HepG2 (cell line): ENCODE results near the gene NPPB. TPM values are rescaled to one million over a fixed set of nuclear protein-coding genes. Genes with fewer than 3 reads are reported as not detected.

Experiments
- ATAC-seq: fragments of 200-7000 bp; cut with Tn5 transposase; 3 replicates; pipeline ENCODE4 v1.9.1; 2020; ENCODE audit warnings: mild to moderate bottlenecking, moderate library complexity
- BruUV-seq: library from RNA; stranded (reverse); fragments of 400-500 nt; replicated peaks from 2 replicates; lab custom pipeline; 2021; lab: Mats Ljungman, UMichigan
- CTCF ChIA-PET: fragments of 300-600 bp; formaldehyde crosslinking; extraction: SDS; loops from one replicate; lab custom pipeline; 2021; ENCODE audit warnings: low total read pairs, inconsistent platforms, low intra/inter-chr PET ratio; lab: Yijun Ruan, JAX
- POLR2A ChIA-PET: fragments of 350-600 bp; sonication (Branson Sonifier 250); formaldehyde crosslinking; loops from one replicate; lab custom pipeline; 2020; ENCODE audit warnings: antibody characterized with exemption, inconsistent platforms; lab: Yijun Ruan, JAX
- DNase-seq: peaks from one replicate; pipeline ENCODE4 v3.0.0-alpha.2; 2015; ENCODE audit warnings: low spot score
- FAIRE-seq: peaks from 3 replicates; lab custom pipeline; 2011; peaks lifted over from hg19 to GRCh38; lab: Jason Lieb, UNC
- H2AFZ ChIP-seq: one replicate; pipeline ENCODE4 v1.6.1; 2011; ENCODE audit warnings: low read length, inconsistent platforms
- H3K27ac ChIP-seq: fragments of 300-600 bp; 3 replicates; pipeline ENCODE4 v1.8.0; 2011; ENCODE audit warnings: mixed run types, mild to moderate bottlenecking, mixed read lengths, low read length, inconsistent platforms; ENCODE audit not compliant: insufficient read depth; ENCODE audit errors: extremely low read length
- H3K27me3 ChIP-seq, 2 experiments: fragments of 200-600 bp in 1 of 2; 2 replicates in 1 of 2; 3 replicates in 1 of 2; pipeline versions ENCODE4 v1.6.0 to v1.8.0; 2011; ENCODE audit warnings: low read length in 2 of 2, mild to moderate bottlenecking in 2 of 2, moderate library complexity in 2 of 2, inconsistent platforms in 1 of 2; ENCODE audit not compliant: insufficient read depth in 2 of 2, control insufficient read depth in 1 of 2
- H3K36me3 ChIP-seq, 2 experiments: fragments of 200-600 bp in 1 of 2; replicated peaks in 1 of 2; 2 replicates in 1 of 2; 3 replicates in 1 of 2; pipeline versions ENCODE4 v1.5.1 to v1.8.0; 2011; ENCODE audit warnings: low read length in 2 of 2, inconsistent platforms in 1 of 2; ENCODE audit not compliant: insufficient read depth in 2 of 2, control insufficient read depth in 1 of 2
- H3K4me1 ChIP-seq: 2 replicates; pipeline ENCODE4 v1.5.1; 2012; ENCODE audit warnings: low read length, inconsistent platforms; ENCODE audit not compliant: insufficient read depth
- H3K4me2 ChIP-seq: 2 replicates; pipeline ENCODE4 v1.6.0; 2011; ENCODE audit warnings: low read depth, low read length, inconsistent platforms
- H3K4me3 ChIP-seq, 3 experiments: fragments of 200-600 bp in 1 of 3; sonication (generic), shearing (Covaris generic) in 1 of 3; replicated peaks in 1 of 3; 2 replicates each; pipeline ENCODE4 v1.5.1; 2011 to 2016; ENCODE audit warnings: low read length in 3 of 3, inconsistent platforms in 2 of 3, low read depth in 2 of 3, mild to moderate bottlenecking in 2 of 3, control low read depth in 1 of 3, mixed read lengths in 1 of 3; ENCODE audit not compliant: insufficient read depth in 1 of 3
- H3K79me2 ChIP-seq: one replicate; pipeline ENCODE4 v1.6.1; 2011; ENCODE audit warnings: low read length, inconsistent platforms; ENCODE audit not compliant: insufficient read depth
- H3K9ac ChIP-seq: 2 replicates; pipeline ENCODE4 v1.6.0; 2011; ENCODE audit warnings: mild to moderate bottlenecking, low read depth, low read length, inconsistent platforms; ENCODE audit not compliant: insufficient read depth
- H3K9me3 ChIP-seq: 2 replicates; pipeline ENCODE4 v1.5.1; 2012; ENCODE audit warnings: mild to moderate bottlenecking, low read length
- H4K20me1 ChIP-seq: 2 replicates; pipeline ENCODE4 v1.6.0; 2011; ENCODE audit warnings: inconsistent platforms, mild to moderate bottlenecking, low read length, moderate library complexity; ENCODE audit not compliant: insufficient read depth
- HDAC1 ChIP-seq: sonication (generic); formaldehyde crosslinking; IDR thresholded peaks from 2 replicates; pipeline ENCODE4 v1.5.1; 2020; ENCODE audit warnings: mild to moderate bottlenecking, missing genetic modification reagents
- KDM5B ChIP-seq: sonication (generic); formaldehyde crosslinking; IDR thresholded peaks from 2 replicates; pipeline ENCODE4 v1.4.0; 2020; ENCODE audit warnings: missing genetic modification reagents, mild to moderate bottlenecking, borderline replicate concordance
- MAFF ChIP-seq: IDR thresholded peaks from 2 replicates; pipeline ENCODE4 v1.6.1; 2011; ENCODE audit warnings: low read depth, low read length, improper control_type of control experiment
- MAFK ChIP-seq, 2 experiments: IDR thresholded peaks in 1 of 2; conservative IDR thresholded peaks in 1 of 2; 2 replicates each; pipeline ENCODE4 v1.6.1; 2011; ENCODE audit warnings: improper control_type of control experiment in 2 of 2, low read length in 2 of 2
- NFYC ChIP-seq: IDR thresholded peaks from 2 replicates; pipeline ENCODE4 v1.6.1; 2016; ENCODE audit warnings: missing genetic modification reagents, missing compliant biosample characterization
- POLR2A ChIP-seq, 2 experiments: IDR thresholded peaks; 2 replicates each; pipeline ENCODE4 v1.6.1; 2011; ENCODE audit warnings: low read depth in 2 of 2, low read length in 2 of 2, mild to moderate bottlenecking in 1 of 2, moderate library complexity in 1 of 2; ENCODE audit not compliant: insufficient read depth in 1 of 2
- RBM22 ChIP-seq: fragments of 200-400 bp; formaldehyde crosslinking; optimal IDR thresholded peaks from 2 replicates; pipeline ENCODE3; 2017; ENCODE audit warnings: mild to moderate bottlenecking, low read length, moderate library complexity
- TCF12 ChIP-seq, 2 experiments: fragments of 450-650 bp in 1 of 2; sonication (generic) in 1 of 2; formaldehyde crosslinking in 1 of 2; IDR thresholded peaks; 2 replicates each; pipeline versions ENCODE4 v1.6.1 to v1.8.0; 2017 to 2022; ENCODE audit warnings: antibody characterized with exemption in 1 of 2, mild to moderate bottlenecking in 1 of 2, missing genetic modification reagents in 1 of 2, moderate library complexity in 1 of 2
- ZNF761 ChIP-seq: sonication (generic); formaldehyde crosslinking; conservative IDR thresholded peaks from 2 replicates; pipeline ENCODE4 v1.4.0; 2020; ENCODE audit warnings: mild to moderate bottlenecking, missing genetic modification reagents
- WGBS: methylation state at CpG from one replicate; pipeline ENCODE4 v1.1.6; 2017; ENCODE audit warnings: low lambda C conversion rate; 5-methylcytosine and 5-hydroxymethylcytosine counted together
- in situ Hi-C: cut with HindIII; loops from 2 replicates; pipeline ENCODE4 v1.10.0; 2017; ENCODE audit warnings: low pct_unique_long_range_greater_than_20kb; ENCODE audit not compliant: extremely low pct_ligation_motif_present
- intact Hi-C: fragments of 100-400 bp; cut with micrococcal nuclease; formaldehyde crosslinking; loops from one replicate; pipeline ENCODE4 v1.10.0; 2022; ENCODE audit not compliant: unreplicated experiment
- polyA plus RNA-seq, 8 experiments: library from polyadenylated mRNA; depleted of rRNA in 3 of 8; stranded (reverse) in 7 of 8; unstranded in 1 of 8; fragments of >200 nt; fragmentation: Illumina TruSeq in 4 of 8; extraction: Trizol in 4 of 8; gene quantifications; 2 replicates each; pipeline versions ENCODE4 v1.2.1 to v1.2.3, GENCODE V29; 2011 to 2016; ENCODE audit warnings: low read depth in 4 of 8, missing spikeins in 1 of 8, mixed read lengths in 1 of 8; ENCODE audit not compliant: insufficient read depth in 1 of 8
- total RNA-seq, 5 experiments: library from RNA; depleted of rRNA; stranded (reverse); fragments of >200 nt; fragmentation: Illumina TruSeq; extraction: Trizol; gene quantifications; 2 replicates each; pipeline ENCODE4 v1.2.3, GENCODE V29; 2016; ENCODE audit warnings: low read depth in 1 of 5

NPPB gene
- total and polyA plus RNA-seq, 2 of the 13 experiments (the other 11 are each of a cell fraction or from before 2014, with no cell fraction given), result 1.9 TPM; not detected in 1

GRCh38 chr1:11823366-11824137 is 35.2 kb downstream of the NPPB start:
- no peak for TF ChIP-seq ZNF761 (CRISPR knock-in tag)
- TF ChIP-seq HDAC1 (CRISPR knock-in tag), result no peak
- TF ChIP-seq NFYC, result no peak
- peak; percentile 54; the same call in 1 of the 2 replicates for TF ChIP-seq MAFF
- no peak for TF ChIP-seq TCF12 (IDR thresholded peaks at IDR 0.05)
- no peak for TF ChIP-seq TCF12 (CRISPR knock-in tag; IDR thresholded peaks at IDR 0.05)
- TF ChIP-seq MAFK (conservative IDR thresholded peaks at IDR 0.05 in 1 of 2, IDR thresholded peaks at IDR 0.05 in 1 of 2; ENCODE audit: low read length in 2 of 2), result peak; percentile 64 to 75
- no peak for TF ChIP-seq KDM5B (CRISPR knock-in tag)
- TF ChIP-seq RBM22, result peak; percentile 24
- TF ChIP-seq POLR2A (IDR thresholded peaks at IDR 0.05; ENCODE audit: insufficient read depth in 1 of 2, low read depth in 2 of 2, low read length in 2 of 2), result peak in 1 of 2 experiments; percentile 37; a peak in 1 of 4 replicates
- no TSS peak for BruUV-seq
- WGBS, result 92% methylated on average over 17 of the region's 17 CpGs
- no peaks in the 10 kb centered on the region for H3K79me2 ChIP-seq
- no peaks in the 10 kb centered on the region for H3K27me3 ChIP-seq
- peaks cover 33 to 86% of the 10 kb centered on the region in 2 experiments for H3K36me3 ChIP-seq
- DNase-seq (no peak), ATAC-seq (no peak), FAIRE-seq (no peak)
- POLR2A ChIA-PET, result interaction anchor here (0.8 kb wide), 1 partner anchor 85 kb away, joined by 5 read pairs; no protein-coding TSS in a partner anchor
- H3K9me3 ChIP-seq, result no peaks in the 10 kb centered on the region
- H3K4me2 ChIP-seq, result no peak overlapping the region
- CTCF ChIA-PET, result no interaction called here
- H3K9ac ChIP-seq, result no peak overlapping the region
- in situ Hi-C loops (no loop called here), intact Hi-C loops (no loop called here)
- H2AFZ ChIP-seq, result no peak overlapping the region
- no peaks in the 10 kb centered on the region for H3K4me1 ChIP-seq
- no peak overlapping the region for H3K4me3 ChIP-seq
- no peaks in the 10 kb centered on the region for H4K20me1 ChIP-seq
- no peak overlapping the region for H3K27ac ChIP-seq
